GM19238 (cell line): Measurements from ENCODE around the gene COL2A1.

Experiments
- DNase-seq: peaks from one replicate; pipeline ENCODE4 v3.0.0; 2011; ENCODE audit warnings: low spot score; ENCODE audit not compliant: insufficient read length

The COL2A1 gene

DNA sequence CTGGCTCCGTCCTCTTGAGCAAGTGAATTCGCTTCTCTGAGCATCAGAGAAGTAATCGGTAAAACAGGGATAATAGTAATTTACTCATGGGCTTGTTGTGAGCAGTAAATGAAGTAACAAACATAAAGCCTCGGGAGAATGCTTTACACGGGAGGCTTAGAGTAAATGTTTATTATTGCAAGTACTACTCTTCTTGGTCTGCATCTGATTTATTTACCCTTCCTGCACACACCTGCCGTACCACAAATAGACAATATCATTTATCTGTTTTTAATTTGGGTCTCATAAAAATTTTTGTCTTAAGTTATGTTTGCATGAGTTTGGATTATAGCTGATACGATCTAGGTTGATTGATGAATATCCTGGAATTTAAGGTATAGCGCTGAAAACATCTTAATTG is 7.8 kb upstream of the COL2A1 start:
- DNase-seq = no peak

DNA sequence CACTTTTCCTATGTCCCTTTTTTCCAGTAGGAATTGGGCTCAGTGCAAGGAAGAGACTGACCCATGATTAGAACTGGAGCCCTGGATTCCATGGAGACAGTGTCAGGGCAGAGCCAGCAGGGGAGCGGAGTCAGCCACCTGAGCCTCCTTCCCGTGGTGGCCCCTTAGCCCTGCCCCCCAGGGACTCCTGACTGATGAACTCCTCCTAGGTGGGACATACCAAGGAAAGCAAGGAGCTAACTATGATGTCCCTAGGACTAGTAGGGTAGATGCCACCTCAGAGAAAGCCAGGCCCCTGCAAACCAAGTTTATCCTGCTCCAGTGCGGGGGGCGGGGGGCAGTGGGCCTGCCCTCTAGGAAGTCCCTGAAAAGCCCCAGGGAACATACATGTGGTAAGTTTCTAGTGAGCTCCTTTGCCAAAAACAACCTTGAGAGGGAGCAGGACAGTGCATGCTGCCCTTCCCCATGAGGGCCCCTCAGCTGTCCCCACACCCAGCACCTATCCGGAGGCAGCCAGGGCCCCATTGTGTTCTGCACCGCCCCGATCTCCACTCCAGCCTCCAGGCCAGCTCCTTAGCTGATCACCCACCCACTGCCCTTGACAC is 6.2 kb upstream of the COL2A1 start:
- no peak for DNase-seq

DNA sequence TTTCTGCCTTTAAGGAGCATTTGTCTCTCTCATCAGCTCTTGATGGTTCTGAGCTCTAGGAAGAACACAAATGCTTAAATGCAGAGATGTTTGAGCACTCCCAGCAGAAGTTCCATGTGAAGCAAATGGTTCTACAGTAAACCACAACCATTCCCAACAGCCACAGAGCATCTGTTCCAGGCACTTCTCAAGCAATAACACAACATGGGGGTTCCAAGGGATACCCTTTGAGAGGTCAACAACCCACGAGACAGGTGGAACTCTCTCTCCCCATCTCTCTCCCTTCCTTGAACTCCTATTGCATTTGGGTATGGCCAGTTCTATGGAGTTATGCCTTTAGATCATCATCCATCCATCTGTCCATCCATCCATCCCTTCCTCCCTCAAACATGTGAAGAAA is 5.2 kb upstream of the COL2A1 start:
- DNase-seq = no peak

DNA sequence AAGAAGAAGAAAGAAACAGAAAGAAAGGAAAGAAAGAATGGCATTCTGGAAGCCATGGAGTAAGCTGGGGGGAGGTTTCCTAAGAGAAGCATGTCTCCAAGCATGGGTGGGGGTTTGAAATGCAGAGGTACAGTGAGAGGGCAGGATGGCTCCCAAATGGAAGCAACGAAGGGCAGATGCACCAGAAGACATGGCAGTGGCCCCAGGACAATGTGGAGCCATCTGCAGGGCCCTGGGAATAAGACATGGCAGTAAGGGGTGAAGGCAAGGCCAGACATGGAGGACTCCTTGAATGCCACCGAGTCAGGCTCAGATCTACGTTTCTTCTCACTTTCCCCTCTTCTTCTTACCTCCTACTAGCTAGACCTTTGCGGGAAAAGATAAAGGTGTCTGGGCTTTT is 4.7 kb upstream of the COL2A1 start:
- no peak for DNase-seq

DNA sequence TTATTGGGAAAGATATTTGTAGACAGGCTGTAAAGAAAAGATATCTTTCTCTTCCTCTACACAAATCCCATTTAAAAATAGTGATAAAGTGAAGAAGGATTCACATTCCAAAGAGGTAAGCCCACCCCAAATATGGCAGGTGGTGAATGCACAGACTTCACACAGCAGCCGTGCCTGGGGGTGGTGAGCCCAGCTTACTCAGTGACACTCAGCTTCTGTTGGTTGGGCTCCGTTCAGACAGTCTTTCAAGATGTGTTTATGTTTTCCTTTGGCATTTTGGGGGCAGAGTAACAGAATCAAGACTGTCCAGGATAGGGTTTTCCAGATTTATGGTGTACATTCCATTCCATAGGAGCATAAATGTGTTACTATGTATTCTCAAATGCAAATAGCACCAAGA is 4.1 kb upstream of the COL2A1 start:
- no peak for DNase-seq

DNA sequence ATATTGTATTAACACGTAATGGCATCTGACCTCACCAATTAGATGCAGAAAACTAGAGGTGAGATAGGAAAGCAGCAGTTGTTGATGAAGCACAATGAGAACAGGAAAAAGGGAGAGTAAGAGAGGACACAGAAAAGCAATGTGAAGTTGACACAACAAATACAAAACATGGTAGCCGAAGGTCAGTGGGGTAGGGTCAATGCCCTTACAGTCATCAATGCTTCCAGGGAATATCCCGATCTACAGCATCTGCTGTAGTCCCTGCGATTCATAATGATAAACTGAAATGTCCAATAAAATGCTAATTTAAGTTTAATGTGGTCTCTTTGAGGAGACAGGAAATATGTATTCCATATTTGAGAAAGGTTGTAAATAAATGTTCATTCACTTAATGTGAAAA is 2.9 kb upstream of the COL2A1 start:
- no peak for DNase-seq

DNA sequence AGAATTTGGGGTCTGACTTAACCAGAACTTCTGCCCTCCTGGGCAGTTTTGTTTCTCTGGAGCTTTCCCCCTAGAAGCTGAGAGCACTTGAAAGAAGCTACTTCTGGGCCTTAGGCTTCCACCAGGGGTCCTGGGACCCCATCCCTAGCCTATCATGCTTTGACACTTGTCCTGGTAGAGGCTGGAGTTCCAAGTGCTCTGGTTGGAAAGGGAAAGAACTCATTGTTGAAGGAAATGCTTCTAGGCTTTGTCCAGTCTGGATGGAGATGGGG is 1.4 kb upstream of the COL2A1 start:
- no peak for DNase-seq

DNA sequence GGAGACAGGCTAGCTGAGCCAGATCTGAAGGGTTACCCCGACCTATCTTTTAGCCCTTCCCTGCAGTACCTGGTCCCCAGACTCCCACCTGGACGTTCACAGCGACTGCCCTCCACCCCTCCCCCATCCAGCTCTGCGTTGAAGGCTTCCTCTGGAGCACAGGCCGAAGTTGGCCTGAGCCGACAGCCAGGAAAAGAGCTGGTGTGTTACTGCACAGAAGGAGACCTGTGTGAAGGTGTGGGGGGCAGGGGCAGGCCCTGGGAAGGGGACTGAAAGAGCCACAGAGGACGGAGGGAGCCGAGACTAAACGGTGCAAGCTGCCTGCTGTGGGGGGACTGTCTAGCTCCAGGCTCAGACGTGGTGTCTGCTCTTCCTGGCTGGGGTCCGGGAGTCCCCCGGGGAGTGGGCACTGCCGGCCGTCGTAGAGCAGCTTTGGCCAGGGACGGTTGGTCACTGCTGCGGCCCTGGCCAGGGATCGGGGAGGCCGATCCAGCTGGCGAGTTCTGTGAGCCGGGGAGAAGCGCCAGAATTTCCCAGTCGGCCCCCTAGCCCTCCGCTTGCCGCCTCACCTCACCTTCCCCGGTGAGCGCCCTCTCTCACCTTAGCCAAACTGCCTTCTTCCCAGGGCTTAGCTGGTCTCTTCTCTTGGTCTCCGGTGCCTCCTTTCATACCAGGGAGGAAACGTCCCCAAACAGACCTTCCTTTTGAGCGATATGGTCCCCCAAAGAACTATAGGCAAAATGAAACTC is 899 bp upstream of the COL2A1 start:
- no peak for DNase-seq

DNA sequence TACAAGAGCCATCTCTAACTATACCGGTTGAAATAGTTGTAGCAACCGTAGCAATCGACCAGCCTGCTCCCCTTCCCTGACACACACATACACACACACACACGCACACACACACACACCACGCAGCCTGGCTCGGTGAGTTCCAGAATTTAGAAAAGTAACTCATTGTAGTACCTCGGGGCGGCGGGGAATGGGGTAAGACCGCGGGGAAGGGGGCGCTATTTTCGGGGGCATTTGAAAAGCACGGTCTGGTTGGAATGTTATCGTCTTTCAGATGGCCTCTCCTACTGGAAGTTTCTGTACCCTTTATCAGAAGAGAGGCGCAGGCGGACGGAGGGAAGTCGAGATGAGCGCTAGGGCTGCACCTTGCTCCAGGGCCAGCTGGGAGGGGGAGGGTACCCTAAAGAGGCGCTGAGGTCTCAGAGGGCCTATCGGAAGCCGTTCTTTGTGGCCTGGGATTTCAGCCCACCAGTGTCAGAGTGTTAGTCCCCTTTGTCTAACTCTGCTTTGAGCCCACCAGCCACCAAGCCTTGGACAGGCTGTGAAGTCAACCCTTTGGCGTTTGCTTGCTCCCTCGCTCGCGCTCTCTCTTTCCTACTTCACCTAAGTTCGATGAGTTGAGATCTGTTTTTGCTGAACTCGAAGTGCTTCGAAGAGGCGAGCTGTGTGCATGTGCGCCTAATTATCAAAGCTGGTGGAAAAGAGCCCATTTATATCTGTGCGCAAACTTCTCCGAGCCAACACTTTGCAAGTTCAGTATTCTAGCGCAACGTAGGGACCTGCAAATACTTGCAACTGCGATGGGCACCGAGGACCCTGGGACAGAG is 837 bp downstream of the COL2A1 start:
- no peak for DNase-seq

DNA sequence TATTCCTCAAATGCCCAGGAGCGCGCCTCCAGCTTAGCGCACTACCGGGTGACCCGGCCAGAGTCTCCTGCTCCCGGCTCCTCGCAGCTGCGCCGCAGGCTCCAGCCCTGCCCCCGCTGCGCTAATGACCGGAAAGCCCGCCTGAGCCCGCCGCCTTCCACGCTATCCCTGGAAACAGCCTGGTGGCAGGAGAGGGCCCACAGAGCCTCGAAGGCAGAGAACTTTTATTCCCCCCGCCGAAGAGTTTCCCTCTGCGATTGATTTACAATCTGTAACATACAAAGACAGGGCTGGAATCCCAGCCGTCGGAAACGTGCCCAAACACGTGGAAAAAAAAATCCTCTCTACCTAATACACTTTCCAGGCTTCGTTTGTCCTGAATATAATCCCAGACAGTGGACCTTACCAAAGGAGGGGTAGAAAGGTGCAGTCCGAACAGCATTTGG is 1.5 kb downstream of the COL2A1 start:
- DNase-seq = no peak

DNA sequence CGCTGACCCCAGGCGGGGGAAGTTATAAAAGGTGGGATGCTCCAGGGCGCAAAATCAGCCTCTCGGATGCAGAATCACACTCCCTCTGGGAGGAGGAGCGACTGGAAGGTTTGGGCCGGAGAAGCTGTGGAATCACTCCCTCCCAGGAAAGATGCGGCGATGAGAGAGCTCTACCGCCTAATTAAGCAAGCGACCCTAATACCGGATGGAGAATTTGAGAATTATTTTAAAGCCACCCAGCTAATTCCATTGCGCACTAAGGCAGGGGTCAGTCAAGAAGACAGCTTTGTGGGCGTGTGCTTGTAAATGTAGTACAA is 1.9 kb downstream of the COL2A1 start:
- no peak for DNase-seq

DNA sequence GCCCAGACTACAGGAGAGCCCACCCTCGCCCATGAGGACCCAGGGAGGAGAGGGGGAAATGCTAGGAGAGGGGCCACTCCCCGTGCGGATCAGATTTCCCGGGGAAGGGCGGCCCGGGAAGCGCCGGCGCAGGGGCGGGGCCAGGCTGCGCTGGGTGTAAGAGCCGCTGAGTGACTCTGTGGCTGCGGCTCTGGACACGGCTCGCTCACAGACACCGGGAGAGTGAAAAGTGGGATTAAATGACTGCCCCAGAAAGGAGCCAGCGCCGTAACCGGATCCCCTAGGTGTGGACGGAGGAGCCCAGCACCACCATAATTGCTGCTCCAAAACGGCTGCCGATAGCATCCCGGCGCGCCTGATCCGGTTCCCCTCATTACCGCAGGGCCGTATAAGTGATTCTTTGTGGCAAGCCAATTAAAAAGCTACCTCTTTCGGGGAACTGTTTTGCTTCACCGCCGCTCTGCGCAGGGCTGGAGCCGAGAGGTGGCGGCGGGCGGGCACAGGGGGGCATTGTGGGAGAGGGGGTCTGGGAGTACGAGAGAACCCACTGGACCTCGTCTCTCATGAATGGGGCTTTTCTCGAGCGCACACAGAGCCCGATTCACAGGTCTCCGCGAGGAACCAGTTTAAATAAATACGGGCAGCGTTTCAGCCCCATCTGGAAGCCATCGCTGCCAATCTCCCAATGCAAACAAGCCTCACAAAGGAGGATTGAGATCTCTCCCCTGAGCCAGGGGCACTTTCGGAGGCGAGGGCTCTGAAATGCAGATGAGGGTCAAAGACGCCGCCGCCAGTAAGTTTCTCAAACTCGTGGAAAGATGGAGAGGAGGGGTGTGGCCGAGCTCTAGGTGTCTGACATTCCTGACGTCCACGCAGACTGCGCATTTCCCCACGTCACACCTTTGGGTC is 2.5 kb downstream of the COL2A1 start:
- DNase-seq = no peak

DNA sequence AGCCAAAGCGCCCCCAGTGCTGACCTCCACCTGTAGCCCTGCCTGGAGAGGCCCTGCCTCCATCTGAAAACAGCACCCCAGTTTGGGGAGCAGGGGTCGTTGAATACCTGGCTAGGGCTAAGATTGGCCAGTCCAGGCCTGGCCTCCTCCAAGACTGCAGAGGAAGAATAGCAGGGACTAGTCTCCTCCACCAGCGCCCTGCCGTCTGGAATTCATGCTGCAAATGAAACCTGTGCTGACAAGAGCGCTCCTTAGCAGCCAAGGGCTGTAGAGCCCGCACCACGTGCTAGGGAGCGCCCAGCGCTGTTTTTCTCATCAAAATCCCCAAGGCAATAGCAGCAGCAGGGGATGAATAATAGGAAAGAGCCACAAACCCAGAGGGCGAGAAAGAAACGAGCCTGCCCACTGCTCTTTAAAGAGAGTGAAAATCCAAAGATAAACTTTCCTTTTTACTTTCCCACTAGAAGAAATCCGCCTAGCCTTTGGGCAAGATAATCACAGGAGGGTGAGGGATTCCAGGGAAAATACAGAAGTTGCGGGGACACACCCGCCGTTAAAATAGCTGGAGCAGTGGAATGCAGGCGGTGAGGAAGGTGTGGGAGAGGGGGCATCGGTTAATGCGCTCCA is 3.3 kb downstream of the COL2A1 start:
- DNase-seq = no peak

DNA sequence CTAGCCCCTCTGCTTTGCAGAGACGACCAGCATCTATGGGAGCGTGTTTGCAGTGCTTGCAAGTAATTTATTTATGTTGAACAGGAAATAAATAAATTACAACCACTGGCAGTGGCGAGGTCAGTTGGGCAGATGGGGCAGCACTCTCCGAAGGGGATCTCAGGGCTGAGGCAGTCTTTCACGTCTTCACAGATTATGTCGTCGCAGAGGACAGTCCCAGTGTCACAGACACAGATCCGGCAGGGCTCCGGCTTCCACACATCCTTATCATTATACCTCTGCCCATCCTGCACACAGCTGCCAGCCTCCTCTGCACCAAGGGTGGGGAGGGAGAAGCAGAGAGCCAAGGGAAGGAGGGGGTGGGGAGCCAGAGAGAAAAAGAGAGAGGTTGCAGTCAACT is 4.5 kb downstream of the COL2A1 start:
- DNase-seq = no peak

DNA sequence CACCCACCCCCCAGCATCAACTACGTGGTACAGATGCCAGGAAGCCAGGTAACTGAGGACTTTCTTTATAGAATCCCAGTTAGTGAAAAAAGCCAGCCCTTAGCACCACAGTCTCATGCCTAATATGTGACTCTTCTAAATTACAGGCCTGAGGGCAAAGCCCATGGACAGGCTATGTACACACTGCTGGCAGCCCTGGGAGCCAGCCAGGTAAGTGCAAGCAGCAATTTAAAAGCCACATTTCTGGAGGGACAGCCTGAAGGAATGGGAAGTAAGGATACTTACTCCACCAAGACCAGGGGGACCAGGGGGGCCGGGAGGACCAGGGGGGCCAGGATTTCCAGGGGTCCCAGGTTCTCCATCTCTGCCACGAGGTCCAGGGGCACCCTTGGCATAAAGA is 7.0 kb downstream of the COL2A1 start:
- DNase-seq = no peak

DNA sequence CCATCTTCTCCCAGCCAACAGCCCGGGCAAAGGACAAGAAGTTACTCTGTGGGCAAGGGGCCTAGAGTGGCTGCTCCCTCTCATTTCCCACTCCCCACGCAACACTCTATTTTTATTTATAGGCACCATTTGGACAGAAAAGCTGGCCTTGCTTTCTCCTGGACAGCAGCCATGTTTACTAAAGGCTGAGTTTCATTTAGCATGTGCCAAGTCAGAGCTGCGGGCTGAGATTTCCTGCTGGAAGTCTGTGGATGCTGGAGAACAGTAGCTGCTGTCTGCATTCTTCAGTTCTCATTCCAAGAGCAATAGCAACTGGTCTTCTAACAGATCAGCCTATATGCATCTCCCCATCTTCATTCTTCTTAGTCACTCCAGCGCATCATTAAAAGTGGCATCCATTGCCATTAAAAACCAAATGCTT is 8.3 kb downstream of the COL2A1 start:
- DNase-seq = no peak

DNA sequence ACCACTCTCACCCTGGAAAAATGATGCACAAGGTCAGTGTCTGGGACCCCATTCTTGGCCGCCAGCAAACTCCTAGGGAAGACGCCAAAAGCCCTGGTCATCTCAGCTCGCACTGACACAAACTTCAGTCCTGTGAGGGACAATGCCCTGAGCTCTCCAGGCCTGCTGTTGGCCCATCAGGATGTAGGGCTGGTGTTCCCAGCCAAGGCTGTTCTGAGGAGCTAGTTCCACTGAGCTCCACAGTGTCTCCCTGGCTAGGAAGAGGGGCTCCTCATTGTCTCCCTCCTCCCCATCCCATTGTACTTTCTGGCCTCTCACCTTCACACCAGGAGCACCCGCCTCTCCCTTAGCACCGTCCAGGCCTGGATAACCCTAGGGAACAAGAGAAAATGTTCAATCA is 10.8 kb downstream of the COL2A1 start:
- DNase-seq = no peak

DNA sequence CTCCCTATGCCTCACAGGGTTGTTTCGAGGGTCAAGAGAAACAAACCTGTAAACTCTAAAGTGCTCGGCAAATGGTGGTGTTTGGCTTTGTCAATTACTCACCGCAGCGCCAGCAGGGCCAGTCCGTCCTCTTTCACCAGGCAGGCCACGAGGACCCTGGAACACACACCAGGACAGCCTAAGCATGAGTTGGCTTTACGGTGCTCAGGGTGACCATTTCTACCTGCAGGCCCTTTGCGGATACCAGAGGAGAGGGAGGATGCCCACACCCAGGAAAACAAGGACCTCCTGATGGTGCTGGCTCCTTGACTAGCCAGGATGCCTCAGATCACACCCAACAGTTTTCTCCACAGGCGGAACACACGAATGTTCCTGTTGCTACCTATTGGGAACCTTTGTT is 11.5 kb downstream of the COL2A1 start:
- DNase-seq = no peak

DNA sequence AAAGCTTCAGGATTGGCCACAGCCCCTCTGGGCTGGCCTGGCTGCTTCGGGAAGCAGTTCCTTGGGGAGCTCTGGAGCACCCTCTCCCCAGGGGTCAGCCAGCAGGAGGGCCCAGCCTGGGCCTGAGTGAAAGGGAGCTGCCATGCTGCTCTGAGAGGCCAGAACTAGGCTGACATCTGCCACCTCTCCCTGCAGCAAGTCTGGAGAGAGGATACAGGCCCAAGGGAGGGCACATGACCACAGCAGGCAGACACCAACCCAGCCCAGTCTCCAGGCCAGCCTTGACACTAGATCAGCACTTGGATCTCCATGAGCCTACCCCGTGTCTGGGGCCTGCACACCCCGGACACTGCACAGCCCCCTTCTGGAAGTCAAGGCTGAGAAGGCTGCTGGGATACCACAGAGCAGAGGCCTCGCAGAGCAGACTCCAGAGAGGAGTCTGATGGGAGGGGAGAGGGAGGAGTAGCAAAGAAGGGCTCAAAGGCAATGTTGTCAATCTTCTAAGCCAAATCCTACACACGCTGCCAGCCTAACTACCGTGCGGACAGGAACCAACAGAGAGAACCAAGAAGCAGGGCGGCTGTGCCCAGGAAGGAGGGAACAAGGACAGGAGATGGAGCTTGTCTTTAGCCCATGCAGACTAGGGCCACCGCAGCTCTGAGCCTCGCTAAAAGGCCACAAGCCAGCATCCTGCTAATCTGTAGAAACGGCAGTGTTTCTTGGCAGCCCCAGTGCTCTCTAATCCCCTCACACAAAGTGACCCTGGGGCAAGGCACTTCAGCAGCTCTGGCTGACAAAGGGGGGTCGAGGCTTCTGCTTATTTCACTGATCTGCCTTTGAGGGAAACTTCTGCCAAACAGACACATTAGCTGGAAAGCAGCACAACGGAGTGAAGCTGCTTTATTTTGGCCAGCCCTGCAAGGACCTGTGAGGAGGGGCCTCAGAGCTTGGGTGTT is 12.9 kb downstream of the COL2A1 start:
- no peak for DNase-seq
